HepG2 (cell line): ENCODE measurements around the gene EEF1E1. TPM values are rescaled to one million over a fixed set of nuclear protein-coding genes. Genes with fewer than 3 reads are reported as not detected.

Experiments used
- ATF6 ChIP-seq: sonication (generic); formaldehyde crosslinking; conservative IDR thresholded peaks from 2 replicates; pipeline ENCODE4 v1.4.0; 2020; ENCODE audit warnings: missing genetic modification reagents
- CCDC6 ChIP-seq: sonication (generic); formaldehyde crosslinking; IDR thresholded peaks from 2 replicates; pipeline ENCODE4 v1.8.1; 2022; ENCODE audit warnings: mild to moderate bottlenecking, missing genetic modification reagents, moderate library complexity
- DR1 ChIP-seq: sonication (generic); formaldehyde crosslinking; IDR thresholded peaks from 2 replicates; pipeline ENCODE4 v1.8.0; 2021; ENCODE audit warnings: mild to moderate bottlenecking, missing genetic modification reagents, inconsistent platforms
- GABPB1 ChIP-seq: IDR thresholded peaks from 2 replicates; pipeline ENCODE4 v1.6.1; 2016; ENCODE audit warnings: mild to moderate bottlenecking, missing genetic modification reagents, moderate library complexity, missing compliant biosample characterization
- GMEB1 ChIP-seq: sonication (generic); formaldehyde crosslinking; IDR thresholded peaks from 2 replicates; pipeline ENCODE4 v1.5.1; 2020; ENCODE audit warnings: missing genetic modification reagents, mild to moderate bottlenecking, borderline replicate concordance
- GZF1 ChIP-seq: sonication (generic); formaldehyde crosslinking; IDR thresholded peaks from 2 replicates; pipeline ENCODE4 v1.5.1; 2020; ENCODE audit warnings: mild to moderate bottlenecking, missing genetic modification reagents
- HOXA3 ChIP-seq: sonication (generic); formaldehyde crosslinking; IDR thresholded peaks from 2 replicates; pipeline ENCODE4 v1.5.0; 2020; ENCODE audit warnings: missing genetic modification reagents
- MEIS1 ChIP-seq: sonication (generic); formaldehyde crosslinking; IDR thresholded peaks from 2 replicates; pipeline ENCODE4 v1.9.0; 2021; ENCODE audit warnings: mild to moderate bottlenecking, missing genetic modification reagents, moderate library complexity, borderline replicate concordance
- MIXL1 ChIP-seq: IDR thresholded peaks from 2 replicates; pipeline ENCODE4 v1.6.1; 2016
- NFATC3 ChIP-seq: sonication (generic); formaldehyde crosslinking; IDR thresholded peaks from 2 replicates; pipeline ENCODE4 v1.5.1; 2020; ENCODE audit warnings: mild to moderate bottlenecking, missing genetic modification reagents
- PITX1 ChIP-seq: sonication (generic); formaldehyde crosslinking; IDR thresholded peaks from 2 replicates; pipeline ENCODE4 v1.5.1; 2020; ENCODE audit warnings: mild to moderate bottlenecking, missing genetic modification reagents
- PRDM4 ChIP-seq: sonication (generic); formaldehyde crosslinking; IDR thresholded peaks from 2 replicates; pipeline ENCODE4 v1.9.0; 2021; ENCODE audit warnings: missing genetic modification reagents, borderline replicate concordance
- SMARCE1 ChIP-seq: fragments of 450-650 bp; IDR thresholded peaks from 2 replicates; pipeline ENCODE4 v1.6.1; 2017; ENCODE audit warnings: borderline replicate concordance
- XRCC5 ChIP-seq: fragments of 200-400 bp; formaldehyde crosslinking; optimal IDR thresholded peaks from 2 replicates; pipeline ENCODE3; 2017; ENCODE audit warnings: mild to moderate bottlenecking, low read length
- ZBTB38 ChIP-seq: sonication (generic); formaldehyde crosslinking; IDR thresholded peaks from 2 replicates; pipeline ENCODE4 v1.5.1; 2020; ENCODE audit warnings: mild to moderate bottlenecking, missing genetic modification reagents
- ZGPAT ChIP-seq: IDR thresholded peaks from 2 replicates; pipeline ENCODE4 v1.6.1; 2016; ENCODE audit warnings: mild to moderate bottlenecking
- ZNF121 ChIP-seq: sonication (generic); formaldehyde crosslinking; IDR thresholded peaks from 2 replicates; pipeline ENCODE4 v1.5.0; 2020; ENCODE audit warnings: mild to moderate bottlenecking, missing genetic modification reagents
- ZNF296 ChIP-seq: sonication (generic); formaldehyde crosslinking; conservative IDR thresholded peaks from 2 replicates; pipeline ENCODE4 v1.5.0; 2020; ENCODE audit warnings: mild to moderate bottlenecking, missing genetic modification reagents
- ZNF383 ChIP-seq: sonication (generic); formaldehyde crosslinking; IDR thresholded peaks from 2 replicates; pipeline ENCODE4 v1.4.0; 2020; ENCODE audit warnings: missing genetic modification reagents, mild to moderate bottlenecking, borderline replicate concordance
- ZNF556 ChIP-seq: sonication (generic); formaldehyde crosslinking; IDR thresholded peaks from 2 replicates; pipeline ENCODE4 v1.4.0; 2020; ENCODE audit warnings: mild to moderate bottlenecking, missing genetic modification reagents, borderline replicate concordance
- ZNF670 ChIP-seq: sonication (generic); formaldehyde crosslinking; IDR thresholded peaks from 2 replicates; pipeline ENCODE4 v1.8.0; 2022; ENCODE audit warnings: mild to moderate bottlenecking, missing genetic modification reagents, borderline replicate concordance
- ZSCAN30 ChIP-seq: sonication (generic); formaldehyde crosslinking; IDR thresholded peaks from 2 replicates; pipeline ENCODE4 v1.5.0; 2020; ENCODE audit warnings: mild to moderate bottlenecking, missing genetic modification reagents
- ZSCAN9 ChIP-seq: IDR thresholded peaks from 2 replicates; pipeline ENCODE4 v1.6.1; 2016; ENCODE audit warnings: borderline replicate concordance
- polyA plus RNA-seq, 8 experiments: library from polyadenylated mRNA; depleted of rRNA in 3 of 8; stranded (reverse) in 7 of 8; unstranded in 1 of 8; fragments of >200 nt; fragmentation: Illumina TruSeq in 4 of 8; extraction: Trizol in 4 of 8; gene quantifications; 2 replicates each; pipeline versions ENCODE4 v1.2.1 to v1.2.3, GENCODE V29; 2011 to 2016; ENCODE audit warnings: low read depth in 4 of 8, missing spikeins in 1 of 8, mixed read lengths in 1 of 8; ENCODE audit not compliant: insufficient read depth in 1 of 8
- total RNA-seq, 5 experiments: library from RNA; depleted of rRNA; stranded (reverse); fragments of >200 nt; fragmentation: Illumina TruSeq; extraction: Trizol; gene quantifications; 2 replicates each; pipeline ENCODE4 v1.2.3, GENCODE V29; 2016; ENCODE audit warnings: low read depth in 1 of 5

The EEF1E1 gene
- total and polyA plus RNA-seq, 2 of the 13 experiments (the other 11 are each of a cell fraction or from before 2014, with no cell fraction given), result 128 to 188 TPM

GRCh38 chr6:8085053-8085511 is 17.3 kb downstream of the EEF1E1 start (continued):
- TF ChIP-seq ZBTB38 (CRISPR knock-in tag) (no peak), HOXA3 (CRISPR knock-in tag) (peak; percentile 82), ZNF121 (CRISPR knock-in tag) (peak; percentile 97), NFATC3 (CRISPR knock-in tag) (no peak), CCDC6 (CRISPR knock-in tag) (peak; percentile 55; the same call in 1 of the 2 replicates), MIXL1 (peak; percentile 95), MEIS1 (no peak), GMEB1 (CRISPR knock-in tag) (no peak), XRCC5 (peak; percentile 30), ZSCAN30 (CRISPR knock-in tag) (no peak), ATF6 (CRISPR knock-in tag) (no peak), ZNF670 (no peak), ZNF296 (CRISPR knock-in tag) (no peak), DR1 (CRISPR knock-in tag) (no peak), SMARCE1 (peak; percentile 71), PITX1 (CRISPR knock-in tag) (peak; percentile 93), PRDM4 (CRISPR knock-in tag) (no peak), ZNF556 (CRISPR knock-in tag) (peak; percentile 81; the same call in 1 of the 2 replicates), GZF1 (CRISPR knock-in tag) (peak; percentile 98), ZNF383 (CRISPR knock-in tag) (no peak), ZGPAT (CRISPR knock-in tag) (peak; percentile 98), ZSCAN9 (CRISPR knock-in tag) (peak; percentile 94), GABPB1 (CRISPR knock-in tag) (peak; percentile 55)
